IPS DF 4.7 (cell line): ENCODE results near the gene TNC.

ENCODE experiments used
- DNase-seq: peaks from one replicate; pipeline ENCODE4 v3.0.0-alpha.2; 2013; ENCODE audit warnings: low spot score; ENCODE audit errors: extremely low read depth

The TNC gene

GRCh38 chr9:115117999-115118878 lies at the start of gene TNC:
Gene TNC (minus strand): TSS chr9:115118157. CDS start chr9:115091018, 27,139 bp downstream.
- DNase-seq: peak; percentile 25

GRCh38 chr9:115167175-115167574 lies 49.2 kb upstream of the TNC start:
- DNase-seq: no peak

GRCh38 chr9:115165233-115165632 lies 47.3 kb upstream of the TNC start:
- no peak for DNase-seq

- no peak for DNase-seq
Observed at GRCh38 chr9:115164511-115164974, 46.6 kb upstream of the TNC start.

- DNase-seq: no peak
Observed at GRCh38 chr9:115162946-115163345, 45.0 kb upstream of the TNC start.

- DNase-seq: no peak
Observed at GRCh38 chr9:115161446-115161845, 43.5 kb upstream of the TNC start.

- DNase-seq: no peak
Observed at GRCh38 chr9:115158661-115159481, 40.9 kb upstream of the TNC start.

GRCh38 chr9:115157245-115157674 lies 39.3 kb upstream of the TNC start:
- DNase-seq: no peak

- no peak for DNase-seq
Observed at GRCh38 chr9:115155037-115155436, 37.1 kb upstream of the TNC start.

- no peak for DNase-seq
Observed at GRCh38 chr9:115154617-115155016, 36.7 kb upstream of the TNC start.

- no peak for DNase-seq
Observed at GRCh38 chr9:115152281-115152820, 34.4 kb upstream of the TNC start.

GRCh38 chr9:115148721-115149120 lies 30.8 kb upstream of the TNC start:
- no peak for DNase-seq

GRCh38 chr9:115146581-115147021 lies 28.6 kb upstream of the TNC start:
- peak; percentile 22 for DNase-seq

GRCh38 chr9:115144706-115145105 lies 26.7 kb upstream of the TNC start:
- DNase-seq: no peak

- no peak for DNase-seq
Observed at GRCh38 chr9:115143689-115144088, 25.7 kb upstream of the TNC start.

- no peak for DNase-seq
Observed at GRCh38 chr9:115142517-115143270, 24.7 kb upstream of the TNC start.

- no peak for DNase-seq
Observed at GRCh38 chr9:115142090-115142489, 24.1 kb upstream of the TNC start.

GRCh38 chr9:115141612-115142011 lies 23.7 kb upstream of the TNC start:
- no peak for DNase-seq

- DNase-seq: no peak
Observed at GRCh38 chr9:115138151-115138550, 20.2 kb upstream of the TNC start.

- no peak for DNase-seq
Observed at GRCh38 chr9:115137526-115137925, 19.6 kb upstream of the TNC start.
